Pancreas (tissue), 10 donors: Measurements from ENCODE around the gene PTOV1. TPM values are rescaled to one million over a fixed set of nuclear protein-coding genes. Genes with fewer than 3 reads are reported as not detected.

Source experiments
- ATAC-seq, 4 donors: fragments of 200-7000 bp; cut with Tn5 transposase; one replicate each; pipeline versions ENCODE4 v1.8.0 to v1.9.1; 2020; ENCODE audit warnings: mild to moderate bottlenecking in 4 of 4, moderate library complexity in 4 of 4
- DNase-seq, 6 donors: peaks; one replicate each; pipeline ENCODE4 v3.0.0-alpha.2; 2020
- FAIRE-seq: peaks from 2 replicates; lab custom pipeline; 2012; peaks lifted over from hg19 to GRCh38; lab: Jason Lieb, UNC
- H3K27ac ChIP-seq, 4 donors: fragments of 200-600 bp; sonication (generic); 1 replicate in 3 of 4; 2 replicates in 1 of 4; pipeline versions ENCODE4 v1.5.0 to v1.8.0; 2020
- H3K27me3 ChIP-seq, 4 donors: fragments of 200-600 bp; one replicate each; pipeline ENCODE4 v1.8.0; 2021
- H3K36me3 ChIP-seq, 3 donors: fragments of 200-600 bp; sonication (generic) in 1 of 3; one replicate each; pipeline versions ENCODE4 v1.5.0 to v1.8.0; 2020 to 2021
- H3K4me1 ChIP-seq, 3 donors: fragments of 200-600 bp; one replicate each; pipeline ENCODE4 v1.8.0; 2021
- H3K4me3 ChIP-seq, 4 donors: fragments of 200-600 bp; sonication (generic) in 2 of 4; one replicate each; pipeline versions ENCODE4 v1.5.0 to v1.8.0; 2020 to 2021
- H3K9me3 ChIP-seq, 4 donors: fragments of 200-600 bp; one replicate each; pipeline ENCODE4 v1.8.0; 2021
- CTCF ChIP-seq, 4 donors: fragments of 200-600 bp; sonication (generic) in 3 of 4; IDR thresholded peaks; one replicate each; pipeline versions ENCODE4 v1.5.0 to v1.8.0; 2021; ENCODE audit warnings: antibody characterized with exemption in 4 of 4
- WGBS, 2 donors: extraction: QIAGEN DNeasy Blood & Tissue Kit; methylation state at CpG; one replicate each; pipeline ENCODE4 v1.1.7; 2013; 5-methylcytosine and 5-hydroxymethylcytosine counted together
- intact Hi-C, 3 donors: fragments of 100-400 bp; cut with DNase I; formaldehyde crosslinking; loops; one replicate each; pipeline versions ENCODE4 v1.11.1 to v1.14.2; 2022
- polyA plus RNA-seq, 2 donors: library from polyadenylated mRNA; stranded (reverse); fragments of 200-250 nt; gene quantifications; one replicate each; pipeline ENCODE4 v1.2.3, GENCODE V29; 2013
- total RNA-seq, 6 donors: library from RNA; stranded (reverse); fragmentation: NEBNext Ultra II Directional in 4 of 6; extraction: Animal tissue kit (Norgen Biotek cat#: 25700) in 4 of 6; gene quantifications; one replicate each; pipeline versions ENCODE4 v1.2.1 to v1.2.4, GENCODE V29; 2021 to 2023
- donor health status: healthy with polysubstance abuse.
- donor health status: DM: no; HTN: no; CAD: no; lungs with moderate emphysema.
- donor health status: DM: no; HTN: no; CAD: no.
- donor health status: control.
- donor health status: control.
- donor health status: Bipolar disorder and iron deficiency.
- donor health status: DM: yes; HTN: yes; CAD: no.
- donor health status: DM: no; HTN: no; CAD: no.
- donor health status: DM: no; HTN: no; CAD: no.
- donor health status: DM: yes; HTN: yes; CAD: no.

PTOV1 gene
- total and polyA plus RNA-seq, 8 donors, result 48.8 to 191 (median 76.0) TPM

GRCh38 chr19:49807904-49808675, 42.9 kb upstream of the PTOV1 start:
- Histone ChIP-seq H3K4me1 (peaks cover 0 to 8% (median 7%) of the 10 kb centered on the region in 3 donors), H3K36me3 (no peaks in the 10 kb centered on the region), H3K9me3 (no peaks in the 10 kb centered on the region), H3K4me3 (peak overlapping the region in 1 of 4 donors; percentile 53), H3K27me3 (no peaks in the 10 kb centered on the region), H3K27ac (peak overlapping the region in 2 of 4 donors; percentile 71 to 83)
- DNase-seq (no peak), FAIRE-seq (no peak), ATAC-seq (no peak)
- 82 to 86% methylated on average over 18 to 20 of the region's 20 CpGs for WGBS, 2 donors
- intact Hi-C loops, result no loop called here
- no peak for TF ChIP-seq CTCF (IDR thresholded peaks at IDR 0.05)

DNA sequence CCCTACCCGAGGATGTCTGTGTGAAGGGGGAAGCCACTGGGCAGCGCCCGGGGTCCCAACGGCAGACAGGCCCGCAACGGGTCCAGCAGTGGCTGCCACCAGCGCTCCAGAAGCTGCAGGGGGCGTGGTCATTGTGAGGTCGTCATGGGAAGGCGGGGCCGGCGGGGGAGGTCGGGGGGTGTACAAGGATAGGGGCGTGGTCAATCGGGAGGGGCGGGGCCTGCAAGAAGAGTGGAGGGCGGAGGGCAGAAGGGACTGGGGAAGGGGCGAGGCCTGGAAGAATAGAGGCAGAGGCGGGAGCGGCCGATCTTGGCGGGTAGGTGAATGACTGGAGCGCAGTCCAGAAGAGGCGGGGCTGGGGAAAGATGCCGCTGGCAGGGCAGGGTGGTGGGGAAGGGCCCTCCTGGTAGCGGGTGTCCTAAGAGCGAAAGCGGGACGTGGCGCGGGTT, 42.2 kb upstream of the PTOV1 start:
- no peaks in the 10 kb centered on the region for H3K36me3 ChIP-seq
- peak; percentile 91 to 99 (median 97) for DNase-seq
- 2 to 3% methylated on average over 29 to 31 of the region's 31 CpGs for WGBS, 2 donors
- H3K4me3 ChIP-seq, result peak overlapping the region; percentile 39 to 65 (median 58)
- no peaks in the 10 kb centered on the region for H3K9me3 ChIP-seq
- FAIRE-seq, result no peak
- intact Hi-C loops, result no loop called here
- H3K27ac ChIP-seq, result peak overlapping the region; percentile 69 to 83 (median 72)
- peaks cover 0 to 8% (median 7%) of the 10 kb centered on the region in 3 donors for H3K4me1 ChIP-seq
- TF ChIP-seq CTCF (IDR thresholded peaks at IDR 0.05), result no peak
- ATAC-seq, result peak; percentile 71 to 83 (median 78)
- no peaks in the 10 kb centered on the region for H3K27me3 ChIP-seq

GRCh38 chr19:49809160-49809940, 41.6 kb upstream of the PTOV1 start:
- no peak for FAIRE-seq
- H3K36me3 ChIP-seq, result no peaks in the 10 kb centered on the region
- no peak for TF ChIP-seq CTCF (IDR thresholded peaks at IDR 0.05)
- DNase-seq, result peak; percentile 60 to 90 (median 77)
- peak overlapping the region; percentile 39 to 65 (median 58) for H3K4me3 ChIP-seq
- H3K4me1 ChIP-seq, result peaks cover 4 to 10% (median 7%) of the 10 kb centered on the region in 3 donors
- WGBS, 2 donors, result 2 to 3% methylated on average over 45 to 50 of the region's 50 CpGs
- H3K27me3 ChIP-seq, result no peaks in the 10 kb centered on the region
- intact Hi-C loops, result no loop called here
- peak; percentile 33 to 63 (median 54) for ATAC-seq
- H3K9me3 ChIP-seq, result no peaks in the 10 kb centered on the region
- H3K27ac ChIP-seq, result peak overlapping the region; percentile 69 to 83 (median 72)

- peak in 2 of 6 donors; percentile 37 to 38 for DNase-seq
- H3K27ac ChIP-seq, result peak overlapping the region; percentile 69 to 83 (median 72)
- no peak for FAIRE-seq
- no peak for TF ChIP-seq CTCF (IDR thresholded peaks at IDR 0.05)
- 90 to 94% methylated on average over 5 of the region's 5 CpGs for WGBS, 2 donors
- H3K36me3 ChIP-seq, result no peaks in the 10 kb centered on the region
- ATAC-seq, result no peak
- peak overlapping the region in 2 of 4 donors; percentile 53 to 65 for H3K4me3 ChIP-seq
- no peaks in the 10 kb centered on the region for H3K9me3 ChIP-seq
- H3K4me1 ChIP-seq, result peaks cover 4 to 10% (median 7%) of the 10 kb centered on the region in 3 donors
- intact Hi-C loops, result no loop called here
- H3K27me3 ChIP-seq, result no peaks in the 10 kb centered on the region
These were observed 41.0 kb upstream of the PTOV1 start for GRCh38 chr19:49809941-49810389.
